ENCODE results near the gene SAMD3. TPM values are rescaled to one million over a fixed set of nuclear protein-coding genes. Genes with fewer than 3 reads are reported as not detected.

Gene SAMD3, protein sequence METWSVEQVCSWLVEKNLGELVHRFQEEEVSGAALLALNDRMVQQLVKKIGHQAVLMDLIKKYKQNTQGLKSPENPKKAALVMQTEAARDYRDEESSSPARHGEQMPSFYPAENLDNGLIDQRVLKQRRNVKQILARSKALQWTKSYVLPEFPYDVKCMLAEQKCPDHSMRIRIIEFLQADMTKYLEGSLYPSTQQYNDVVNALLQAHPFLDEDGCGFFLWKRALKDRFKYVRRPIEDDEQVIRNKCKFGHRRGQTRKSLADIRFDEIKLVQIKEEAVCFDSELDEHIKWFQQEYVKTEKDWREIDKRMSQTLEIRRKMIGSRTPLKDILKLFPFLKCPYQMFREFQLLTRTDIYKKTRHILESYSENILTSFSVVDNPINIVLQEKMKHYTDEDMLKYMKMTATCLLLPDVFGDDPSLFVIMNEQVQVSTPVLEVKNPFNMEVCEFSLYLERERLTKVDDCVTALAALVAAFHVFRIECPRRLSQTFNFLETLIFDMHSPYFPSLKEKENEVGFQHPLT
- 15.8 and 16.0 TPM in 2 replicates for polyA plus RNA-seq (2012; rRNA removed)
- 11.5 and 11.8 TPM in 2 replicates for polyA plus RNA-seq (2012; cell fraction: cytosol; rRNA removed)
- polyA plus RNA-seq (2012; cell fraction: nucleus; rRNA removed), result 57.7 and 58.1 TPM in 2 replicates

DNA sequence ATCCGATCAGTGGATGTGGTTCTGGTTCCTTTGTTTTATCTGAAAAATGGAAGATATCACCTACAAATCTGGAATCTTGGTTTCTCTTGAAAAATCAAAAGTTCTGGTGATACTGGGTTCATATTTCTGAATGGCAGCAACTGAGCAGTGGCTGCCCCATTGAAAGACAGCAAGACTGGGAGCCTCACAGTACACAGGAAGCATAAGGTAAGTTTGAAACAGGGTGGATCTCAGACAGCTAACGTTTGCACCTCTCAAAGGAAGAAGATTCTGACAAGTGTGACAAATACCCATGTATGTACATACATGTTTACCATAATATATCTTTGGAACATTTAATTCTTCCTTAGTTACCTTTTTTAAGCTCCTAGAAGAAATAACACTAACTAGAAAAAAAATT lies at the start of gene SAMD3:
TSS of gene SAMD3 (minus strand) at position 177 of the 400 bp plus-strand sequence. CDS start 7,678 bp downstream, outside the sequence.
- Histone ChIP-seq H3K36me3 (replicated peaks in 1 of 2; ENCODE audit: control insufficient read depth in 1 of 2, insufficient read depth in 2 of 2, low read length in 1 of 2) (peaks cover 0 to 9% of the 10 kb centered on the region in 2 experiments), H4K20me1 (ENCODE audit: insufficient read depth) (no peaks in the 10 kb centered on the region), H3K4me1 (ENCODE audit: control insufficient read depth in 1 of 2, insufficient read depth in 2 of 2, low read depth in 1 of 2, low read length in 1 of 2) (no peaks in the 10 kb centered on the region), H3F3A (replicated peaks; ENCODE audit: insufficient read depth) (peaks cover 5% of the 10 kb centered on the region), H3K4me3 (ENCODE audit: low read depth in 2 of 2, low read length in 1 of 2) (no peak within 1 kb of the TSS), H3K9ac (no peak within 1 kb of the TSS), H3K79me2 (ENCODE audit: insufficient read depth) (no peaks in the 10 kb centered on the region), H2AFZ (ENCODE audit: low read depth) (no peak within 1 kb of the TSS), H3K9me2 (no peaks in the 10 kb centered on the region), H3K4me2 (no peak within 1 kb of the TSS), H3K9me3 (no peaks in the 10 kb centered on the region), H3K27ac (ENCODE audit: low read depth in 2 of 2, low read length in 1 of 2) (no peak within 1 kb of the TSS), H3K27me3 (ENCODE audit: insufficient read depth) (no peaks in the 10 kb centered on the region)
- TF ChIP-seq, protein P1, sequence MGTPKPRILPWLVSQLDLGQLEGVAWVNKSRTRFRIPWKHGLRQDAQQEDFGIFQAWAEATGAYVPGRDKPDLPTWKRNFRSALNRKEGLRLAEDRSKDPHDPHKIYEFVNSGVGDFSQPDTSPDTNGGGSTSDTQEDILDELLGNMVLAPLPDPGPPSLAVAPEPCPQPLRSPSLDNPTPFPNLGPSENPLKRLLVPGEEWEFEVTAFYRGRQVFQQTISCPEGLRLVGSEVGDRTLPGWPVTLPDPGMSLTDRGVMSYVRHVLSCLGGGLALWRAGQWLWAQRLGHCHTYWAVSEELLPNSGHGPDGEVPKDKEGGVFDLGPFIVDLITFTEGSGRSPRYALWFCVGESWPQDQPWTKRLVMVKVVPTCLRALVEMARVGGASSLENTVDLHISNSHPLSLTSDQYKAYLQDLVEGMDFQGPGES (IDR thresholded peaks at IDR 0.05; ENCODE audit: low read depth, low read length), result no peak
- TF ChIP-seq TCF12 (IDR thresholded peaks at IDR 0.05), result no peak
- no peak for TF ChIP-seq EZH2phosphoT487 (IDR thresholded peaks at IDR 0.05; ENCODE audit: borderline replicate concordance, low read depth)
- no peak for TF ChIP-seq POLR2AphosphoS5 (IDR thresholded peaks at IDR 0.05; ENCODE audit: low read depth, low read length)
- TF ChIP-seq NFIC (IDR thresholded peaks at IDR 0.05; ENCODE audit: borderline replicate concordance), result no peak
- TF ChIP-seq, protein P2, sequence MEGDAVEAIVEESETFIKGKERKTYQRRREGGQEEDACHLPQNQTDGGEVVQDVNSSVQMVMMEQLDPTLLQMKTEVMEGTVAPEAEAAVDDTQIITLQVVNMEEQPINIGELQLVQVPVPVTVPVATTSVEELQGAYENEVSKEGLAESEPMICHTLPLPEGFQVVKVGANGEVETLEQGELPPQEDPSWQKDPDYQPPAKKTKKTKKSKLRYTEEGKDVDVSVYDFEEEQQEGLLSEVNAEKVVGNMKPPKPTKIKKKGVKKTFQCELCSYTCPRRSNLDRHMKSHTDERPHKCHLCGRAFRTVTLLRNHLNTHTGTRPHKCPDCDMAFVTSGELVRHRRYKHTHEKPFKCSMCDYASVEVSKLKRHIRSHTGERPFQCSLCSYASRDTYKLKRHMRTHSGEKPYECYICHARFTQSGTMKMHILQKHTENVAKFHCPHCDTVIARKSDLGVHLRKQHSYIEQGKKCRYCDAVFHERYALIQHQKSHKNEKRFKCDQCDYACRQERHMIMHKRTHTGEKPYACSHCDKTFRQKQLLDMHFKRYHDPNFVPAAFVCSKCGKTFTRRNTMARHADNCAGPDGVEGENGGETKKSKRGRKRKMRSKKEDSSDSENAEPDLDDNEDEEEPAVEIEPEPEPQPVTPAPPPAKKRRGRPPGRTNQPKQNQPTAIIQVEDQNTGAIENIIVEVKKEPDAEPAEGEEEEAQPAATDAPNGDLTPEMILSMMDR (IDR thresholded peaks at IDR 0.05), result no peak
- ChIA-PET CTCF (no interaction called here), POLR2A (no interaction called here)
- WGBS (ENCODE audit: low lambda C conversion rate), result 61% methylated on average over 2 of the region's 2 CpGs
- DNase-seq, result no peak

DNA sequence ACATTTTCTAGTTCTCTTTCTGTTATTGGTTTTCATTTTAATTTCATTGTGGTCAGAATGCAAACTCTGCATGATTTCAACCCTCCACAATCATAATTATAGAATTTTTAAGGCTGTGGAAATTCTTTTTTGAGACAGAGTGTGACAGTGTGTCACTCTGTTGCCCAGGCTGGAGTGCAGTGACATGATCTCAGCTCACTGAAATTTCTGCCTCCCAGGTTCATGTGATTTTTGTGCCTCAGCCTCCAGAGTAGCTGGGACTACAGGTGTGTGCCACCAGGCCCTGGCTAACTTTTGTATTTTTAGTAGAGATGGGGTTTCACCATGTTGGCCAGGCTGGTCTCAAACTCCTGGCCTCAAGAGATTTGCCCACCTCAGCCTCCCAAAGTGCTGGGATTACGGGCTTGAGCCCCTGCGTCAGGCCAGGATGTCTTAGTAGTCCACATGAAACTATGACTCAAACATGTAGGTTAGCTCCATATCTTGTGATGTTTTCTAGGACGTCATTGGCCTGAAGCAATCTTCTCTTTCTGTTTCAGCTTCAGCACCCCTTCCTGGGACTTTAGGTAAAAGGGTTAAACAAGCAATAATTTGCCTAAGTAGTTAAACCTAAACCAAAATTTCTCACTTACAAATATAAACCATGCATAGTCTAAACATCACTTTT lies 47.4 kb upstream of the SAMD3 start:
- DNase-seq, result no peak
- Histone ChIP-seq H3K9me2 (peaks cover 2% of the 10 kb centered on the region; the same call in 1 of the 2 replicates), H4K20me1 (ENCODE audit: insufficient read depth) (no peaks in the 10 kb centered on the region), H3K27me3 (ENCODE audit: insufficient read depth) (no peaks in the 10 kb centered on the region), H2AFZ (ENCODE audit: low read depth) (no peak overlapping the region), H3K9me3 (peaks cover 25% of the 10 kb centered on the region), H3K4me1 (ENCODE audit: control insufficient read depth in 1 of 2, insufficient read depth in 2 of 2, low read depth in 1 of 2, low read length in 1 of 2) (no peaks in the 10 kb centered on the region), H3K4me2 (no peak overlapping the region), H3F3A (replicated peaks; ENCODE audit: insufficient read depth) (peaks cover 6% of the 10 kb centered on the region), H3K9ac (no peak overlapping the region), H3K27ac (ENCODE audit: low read depth in 2 of 2, low read length in 1 of 2) (no peak overlapping the region), H3K4me3 (ENCODE audit: low read depth in 2 of 2, low read length in 1 of 2) (no peak overlapping the region), H3K79me2 (ENCODE audit: insufficient read depth) (no peaks in the 10 kb centered on the region), H3K36me3 (replicated peaks in 1 of 2; ENCODE audit: control insufficient read depth in 1 of 2, insufficient read depth in 2 of 2, low read length in 1 of 2) (peaks cover 0 to 40% of the 10 kb centered on the region in 2 experiments)
- 52% methylated on average over 3 of the region's 3 CpGs for WGBS (ENCODE audit: low lambda C conversion rate)
- ChIA-PET POLR2A (no interaction called here), CTCF (no interaction called here)
- no peak for TF ChIP-seq ELF1 (IDR thresholded peaks at IDR 0.05)
- TF ChIP-seq GABPA (IDR thresholded peaks at IDR 0.05; ENCODE audit: low read depth), result no peak
- TF ChIP-seq TEAD4 (IDR thresholded peaks at IDR 0.05; ENCODE audit: borderline replicate concordance, insufficient read depth), result no peak
- TF ChIP-seq TCF12 (IDR thresholded peaks at IDR 0.05), result no peak
- TF ChIP-seq FOSL2 (IDR thresholded peaks at IDR 0.05; ENCODE audit: borderline replicate concordance, low read depth), result no peak
- no peak for TF ChIP-seq POLR2AphosphoS5 (IDR thresholded peaks at IDR 0.05; ENCODE audit: low read depth, low read length)
- TF ChIP-seq EZH2phosphoT487 (IDR thresholded peaks at IDR 0.05; ENCODE audit: borderline replicate concordance, low read depth), result no peak
- TF ChIP-seq, protein P2 (IDR thresholded peaks at IDR 0.05), result no peak
- TF ChIP-seq, protein P3, sequence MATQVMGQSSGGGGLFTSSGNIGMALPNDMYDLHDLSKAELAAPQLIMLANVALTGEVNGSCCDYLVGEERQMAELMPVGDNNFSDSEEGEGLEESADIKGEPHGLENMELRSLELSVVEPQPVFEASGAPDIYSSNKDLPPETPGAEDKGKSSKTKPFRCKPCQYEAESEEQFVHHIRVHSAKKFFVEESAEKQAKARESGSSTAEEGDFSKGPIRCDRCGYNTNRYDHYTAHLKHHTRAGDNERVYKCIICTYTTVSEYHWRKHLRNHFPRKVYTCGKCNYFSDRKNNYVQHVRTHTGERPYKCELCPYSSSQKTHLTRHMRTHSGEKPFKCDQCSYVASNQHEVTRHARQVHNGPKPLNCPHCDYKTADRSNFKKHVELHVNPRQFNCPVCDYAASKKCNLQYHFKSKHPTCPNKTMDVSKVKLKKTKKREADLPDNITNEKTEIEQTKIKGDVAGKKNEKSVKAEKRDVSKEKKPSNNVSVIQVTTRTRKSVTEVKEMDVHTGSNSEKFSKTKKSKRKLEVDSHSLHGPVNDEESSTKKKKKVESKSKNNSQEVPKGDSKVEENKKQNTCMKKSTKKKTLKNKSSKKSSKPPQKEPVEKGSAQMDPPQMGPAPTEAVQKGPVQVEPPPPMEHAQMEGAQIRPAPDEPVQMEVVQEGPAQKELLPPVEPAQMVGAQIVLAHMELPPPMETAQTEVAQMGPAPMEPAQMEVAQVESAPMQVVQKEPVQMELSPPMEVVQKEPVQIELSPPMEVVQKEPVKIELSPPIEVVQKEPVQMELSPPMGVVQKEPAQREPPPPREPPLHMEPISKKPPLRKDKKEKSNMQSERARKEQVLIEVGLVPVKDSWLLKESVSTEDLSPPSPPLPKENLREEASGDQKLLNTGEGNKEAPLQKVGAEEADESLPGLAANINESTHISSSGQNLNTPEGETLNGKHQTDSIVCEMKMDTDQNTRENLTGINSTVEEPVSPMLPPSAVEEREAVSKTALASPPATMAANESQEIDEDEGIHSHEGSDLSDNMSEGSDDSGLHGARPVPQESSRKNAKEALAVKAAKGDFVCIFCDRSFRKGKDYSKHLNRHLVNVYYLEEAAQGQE (IDR thresholded peaks at IDR 0.05; ENCODE audit: low read depth, low read length), result no peak
- no peak for TF ChIP-seq RXRA (IDR thresholded peaks at IDR 0.05; ENCODE audit: borderline replicate concordance, low read depth)
- no peak for TF ChIP-seq EP300 (IDR thresholded peaks at IDR 0.05; ENCODE audit: borderline replicate concordance in 1 of 2, low read depth in 1 of 2, low read length in 1 of 2)
